ENCODE measurements around the gene EEFSEC. TPM values are rescaled to one million over a fixed set of nuclear protein-coding genes. Genes with fewer than 3 reads are reported as not detected.

Gene EEFSEC
- total and polyA plus RNA-seq, 2 experiments from 2014 or later, result 4.9 to 18.7 TPM

DNA sequence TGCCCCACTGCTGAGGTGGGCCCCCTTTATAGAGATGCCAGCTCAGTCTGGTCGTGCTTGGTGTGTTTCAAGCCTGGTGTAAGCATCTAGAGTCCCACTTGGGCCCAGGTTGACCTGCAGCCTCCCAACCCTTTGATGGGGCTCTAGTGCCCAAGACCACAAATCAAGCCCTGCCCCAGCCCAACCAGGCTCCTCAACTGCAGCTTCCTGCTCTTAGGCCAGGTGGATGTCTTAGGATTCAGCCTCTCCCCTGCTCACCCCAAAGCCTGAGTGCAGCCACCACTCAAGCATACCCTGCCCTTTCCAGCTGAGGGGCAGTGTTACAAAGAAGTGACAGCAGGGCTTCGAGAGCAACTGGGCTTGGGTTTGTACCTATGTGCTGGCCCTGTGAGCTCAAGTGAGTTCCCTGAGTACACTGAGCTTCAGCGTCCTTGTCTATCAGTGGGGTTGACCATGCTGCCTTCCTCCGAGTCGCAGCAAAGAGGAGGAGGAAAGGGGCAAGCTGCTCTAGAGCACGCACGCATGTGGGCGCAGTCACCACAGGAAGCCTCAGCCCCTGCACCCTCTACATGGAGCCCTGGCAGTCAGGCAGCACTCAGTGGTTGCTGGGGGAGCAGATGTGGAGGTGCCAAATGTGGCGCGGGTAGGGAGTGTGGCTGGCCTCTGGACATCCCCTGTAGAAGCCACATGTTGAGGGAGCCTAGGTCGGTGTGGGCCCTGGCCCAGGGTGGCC is 120.7 kb downstream of the EEFSEC start:
- H2AFZ ChIP-seq, result no peak overlapping the region
- H3K9ac ChIP-seq, result no peak overlapping the region
- peaks cover 15% of the 10 kb centered on the region for H3K4me1 ChIP-seq (ENCODE audit: insufficient read depth)
- no peaks in the 10 kb centered on the region for H3K36me3 ChIP-seq (ENCODE audit: low read depth)
- 88 to 89% methylated on average over 11 of the region's 11 CpGs for WGBS, 2 experiments (ENCODE audit: low coverage in 1 of 2, low lambda C conversion rate in 2 of 2, missing lambda C conversion rate in 2 of 2)
- H3K4me3 ChIP-seq, result no peak overlapping the region
- no peak overlapping the region for H3K4me2 ChIP-seq (ENCODE audit: unreplicated experiment)
- in situ Hi-C loops (cut with MboI), result no loop called here
- DNase-seq, result no peak
- TF ChIP-seq EZH2phosphoT487 (IDR thresholded peaks at IDR 0.05; ENCODE audit: insufficient read depth, low read depth) (no peak), EZH2 (IDR thresholded peaks at IDR 0.05; ENCODE audit: insufficient read depth, poor library complexity, severe bottlenecking) (no peak)
- no peaks in the 10 kb centered on the region for H3K79me2 ChIP-seq (ENCODE audit: insufficient read depth)
- no peaks in the 10 kb centered on the region for H3K9me2 ChIP-seq (ENCODE audit: insufficient read depth)
- H3K27ac ChIP-seq, result no peak overlapping the region
- H3K27me3 ChIP-seq (replicated peaks; ENCODE audit: insufficient read depth), result no peaks in the 10 kb centered on the region
- no peaks in the 10 kb centered on the region for H4K20me1 ChIP-seq (ENCODE audit: insufficient read depth)
- H3F3A ChIP-seq (ENCODE audit: insufficient read depth), result 0 out of 2 replicates have a peak, but pooled peaks cover 7% of the 10 kb centered on the region
- H3K9me3 ChIP-seq (ENCODE audit: low read depth), result no peaks in the 10 kb centered on the region

DNA sequence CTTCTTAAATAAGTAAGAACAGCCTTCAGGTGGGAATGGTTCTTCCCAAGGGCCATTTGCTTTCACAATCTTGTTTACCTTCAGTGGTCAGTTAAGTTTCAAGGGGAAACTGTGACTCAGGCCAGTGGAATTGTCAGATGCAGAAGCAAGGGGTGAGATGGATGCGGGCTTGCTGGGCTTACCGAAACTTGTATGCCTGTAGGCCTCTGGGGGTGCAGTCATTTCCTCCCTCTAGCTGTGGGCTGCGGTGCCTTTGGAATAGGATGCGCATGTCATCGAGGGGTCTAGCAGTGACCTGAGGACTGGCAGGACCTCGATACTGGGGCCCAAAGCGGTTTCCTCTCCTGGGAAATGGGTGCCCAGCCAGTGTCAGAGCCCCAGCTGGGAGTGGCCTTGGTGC is 121.6 kb downstream of the EEFSEC start:
- WGBS, 2 experiments (ENCODE audit: low coverage in 1 of 2, low lambda C conversion rate in 2 of 2, missing lambda C conversion rate in 2 of 2), result 83 to 88% methylated on average over 7 of the region's 7 CpGs

DNA sequence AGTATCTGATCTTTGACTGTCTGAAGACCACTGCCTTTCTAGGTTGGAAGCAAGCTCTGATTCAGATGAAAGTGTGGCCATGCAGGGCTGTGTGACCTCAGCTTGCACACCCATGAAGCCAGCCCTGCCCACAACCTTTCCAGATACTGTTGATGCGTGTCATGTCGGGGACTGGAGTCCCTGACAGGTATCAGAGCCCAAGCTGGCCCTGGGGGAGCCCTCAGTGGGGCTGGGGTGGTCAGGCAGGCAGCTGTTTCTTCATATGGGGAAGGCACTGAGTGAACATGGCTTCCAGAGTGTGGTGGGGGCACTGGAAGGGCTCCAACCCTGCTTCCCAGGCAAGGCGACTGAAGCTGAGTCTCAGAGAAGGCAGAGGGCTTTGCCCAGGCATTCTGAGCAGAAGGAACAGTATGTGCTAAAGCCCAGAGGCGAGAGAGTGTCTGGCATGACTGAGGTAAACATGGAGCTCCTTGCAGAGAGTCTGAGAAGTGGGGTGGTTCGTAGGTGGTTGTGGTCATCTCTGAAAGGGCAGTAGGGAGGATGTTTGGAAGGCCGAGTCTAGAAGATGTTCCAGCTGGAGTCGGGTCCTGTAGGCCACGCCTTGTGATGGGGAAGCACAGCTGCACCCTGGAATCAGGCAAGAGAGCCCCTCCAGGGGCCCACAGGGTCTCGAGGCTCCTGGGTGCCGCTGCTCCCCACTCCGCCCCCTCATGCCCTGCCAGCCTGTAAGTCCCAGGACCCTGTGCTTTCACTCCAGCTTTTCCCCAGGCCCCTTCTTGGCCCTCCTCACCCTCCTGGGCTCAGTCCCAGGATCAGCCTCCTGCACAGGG is 122.2 kb downstream of the EEFSEC start:
- Histone ChIP-seq H3K27me3 (replicated peaks; ENCODE audit: insufficient read depth) (no peaks in the 10 kb centered on the region), H3K4me2 (ENCODE audit: unreplicated experiment) (no peak overlapping the region), H3K9me3 (ENCODE audit: low read depth) (no peaks in the 10 kb centered on the region), H3K79me2 (ENCODE audit: insufficient read depth) (no peaks in the 10 kb centered on the region), H3F3A (ENCODE audit: insufficient read depth) (0 out of 2 replicates have a peak, but pooled peaks cover 7% of the 10 kb centered on the region), H3K9me2 (ENCODE audit: insufficient read depth) (no peaks in the 10 kb centered on the region), H4K20me1 (ENCODE audit: insufficient read depth) (no peaks in the 10 kb centered on the region), H3K27ac (no peak overlapping the region), H3K4me1 (ENCODE audit: insufficient read depth) (peaks cover 20% of the 10 kb centered on the region), H3K4me3 (no peak overlapping the region), H2AFZ (no peak overlapping the region), H3K36me3 (ENCODE audit: low read depth) (no peaks in the 10 kb centered on the region), H3K9ac (no peak overlapping the region)
- whole genome bisulfite sequencing, 2 experiments (ENCODE audit: low coverage in 1 of 2, low lambda C conversion rate in 2 of 2, missing lambda C conversion rate in 2 of 2), result 89% methylated on average over 11 of the region's 11 CpGs
- in situ Hi-C loops (cut with MboI), result no loop called here
- DNase-seq, result no peak
- no peak for TF ChIP-seq EZH2phosphoT487 (IDR thresholded peaks at IDR 0.05; ENCODE audit: insufficient read depth, low read depth)
- no peak for TF ChIP-seq EZH2 (IDR thresholded peaks at IDR 0.05; ENCODE audit: insufficient read depth, poor library complexity, severe bottlenecking)

More for the DNA sequence above, 121.6 kb downstream of the EEFSEC start:
- H3K27me3 ChIP-seq (replicated peaks; ENCODE audit: insufficient read depth), result no peaks in the 10 kb centered on the region
- H3K79me2 ChIP-seq (ENCODE audit: insufficient read depth), result no peaks in the 10 kb centered on the region
- H4K20me1 ChIP-seq (ENCODE audit: insufficient read depth), result no peaks in the 10 kb centered on the region
- no peaks in the 10 kb centered on the region for H3K36me3 ChIP-seq (ENCODE audit: low read depth)
- H3K9me3 ChIP-seq (ENCODE audit: low read depth), result no peaks in the 10 kb centered on the region
- H3K4me1 ChIP-seq (ENCODE audit: insufficient read depth), result peaks cover 20% of the 10 kb centered on the region
- H2AFZ ChIP-seq, result no peak overlapping the region
- TF ChIP-seq EZH2phosphoT487 (IDR thresholded peaks at IDR 0.05; ENCODE audit: insufficient read depth, low read depth) (no peak), EZH2 (IDR thresholded peaks at IDR 0.05; ENCODE audit: insufficient read depth, poor library complexity, severe bottlenecking) (no peak)
- H3K9ac ChIP-seq, result no peak overlapping the region
- no peak overlapping the region for H3K27ac ChIP-seq
- peak; percentile 68 for DNase-seq
- H3K9me2 ChIP-seq (ENCODE audit: insufficient read depth), result no peaks in the 10 kb centered on the region
- in situ Hi-C loops (cut with MboI), result no loop called here
- no peak overlapping the region for H3K4me3 ChIP-seq
- H3F3A ChIP-seq (ENCODE audit: insufficient read depth), result 0 out of 2 replicates have a peak, but pooled peaks cover 7% of the 10 kb centered on the region
- no peak overlapping the region for H3K4me2 ChIP-seq (ENCODE audit: unreplicated experiment)

DNA sequence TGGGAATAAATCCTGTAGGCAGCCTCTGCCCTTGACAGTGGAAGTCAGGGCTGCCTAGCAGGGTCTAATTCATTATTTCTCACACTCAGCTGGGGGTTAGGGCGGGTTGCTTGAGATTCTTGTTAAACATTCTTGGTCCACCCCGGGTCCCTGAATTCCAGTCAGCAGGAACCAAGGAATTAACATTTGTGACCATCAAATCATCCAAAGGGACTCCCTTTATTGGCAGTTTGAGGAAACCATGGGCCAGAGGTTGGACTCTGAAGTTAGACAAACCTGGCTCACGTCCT is 122.8 kb downstream of the EEFSEC start:
- Histone ChIP-seq H3K9me2 (ENCODE audit: insufficient read depth) (no peaks in the 10 kb centered on the region), H3K36me3 (ENCODE audit: low read depth) (no peaks in the 10 kb centered on the region), H3K9me3 (ENCODE audit: low read depth) (no peaks in the 10 kb centered on the region), H3K27me3 (replicated peaks; ENCODE audit: insufficient read depth) (no peaks in the 10 kb centered on the region), H4K20me1 (ENCODE audit: insufficient read depth) (no peaks in the 10 kb centered on the region), H3K27ac (no peak overlapping the region), H3K4me2 (ENCODE audit: unreplicated experiment) (no peak overlapping the region), H3K9ac (no peak overlapping the region), H3K79me2 (ENCODE audit: insufficient read depth) (no peaks in the 10 kb centered on the region), H3F3A (ENCODE audit: insufficient read depth) (0 out of 2 replicates have a peak, but pooled peaks cover 7% of the 10 kb centered on the region), H3K4me3 (no peak overlapping the region), H3K4me1 (ENCODE audit: insufficient read depth) (peaks cover 20% of the 10 kb centered on the region), H2AFZ (no peak overlapping the region)
- no peak for DNase-seq
- 74 to 80% methylated on average over 3 of the region's 3 CpGs for WGBS, 2 experiments (ENCODE audit: low coverage in 1 of 2, low lambda C conversion rate in 2 of 2, missing lambda C conversion rate in 2 of 2)
- in situ Hi-C loops (cut with MboI), result no loop called here
- TF ChIP-seq EZH2phosphoT487 (IDR thresholded peaks at IDR 0.05; ENCODE audit: insufficient read depth, low read depth) (no peak), EZH2 (IDR thresholded peaks at IDR 0.05; ENCODE audit: insufficient read depth, poor library complexity, severe bottlenecking) (no peak)

All from GM23248 (cell line).